SK-N-SH treated with all-trans-retinoic acid at 6 μM for 48 hours (cell line): ENCODE results near the gene ZSCAN5B.

Experiments
- ARNTL ChIP-seq: fragments of 450-650 bp; formaldehyde crosslinking; IDR thresholded peaks from 2 replicates; pipeline ENCODE4 v1.5.0; 2020; ENCODE audit warnings: low read depth, mild to moderate bottlenecking, moderate library complexity, borderline replicate concordance
- CSDC2 ChIP-seq: fragments of 250-450 bp; sonication (Bioruptor Pico); IDR thresholded peaks from 2 replicates; pipeline ENCODE4 v1.5.0; 2020; ENCODE audit warnings: mild to moderate bottlenecking, moderate library complexity
- CSRNP3 ChIP-seq: fragments of 250-450 bp; sonication (Bioruptor Pico); IDR thresholded peaks from 2 replicates; pipeline ENCODE4 v1.5.1; 2021; ENCODE audit warnings: mild to moderate bottlenecking, moderate library complexity
- GLIS3 ChIP-seq: fragments of 250-450 bp; sonication (Bioruptor Pico); IDR thresholded peaks from 2 replicates; pipeline ENCODE4 v1.5.0; 2020; ENCODE audit warnings: mild to moderate bottlenecking, moderate library complexity
- ISL1 ChIP-seq: fragments of 250-450 bp; sonication (Bioruptor Pico); IDR thresholded peaks from 2 replicates; pipeline ENCODE4 v2.1.2; 2022; ENCODE audit warnings: mild to moderate bottlenecking, moderate library complexity
- OSR1 ChIP-seq: fragments of 250-450 bp; sonication (Bioruptor Pico); IDR thresholded peaks from 2 replicates; pipeline ENCODE4 v1.8.0; 2022; ENCODE audit warnings: moderate library complexity, mild to moderate bottlenecking, inconsistent platforms
- PATZ1 ChIP-seq: fragments of 250-450 bp; sonication (Bioruptor Pico); IDR thresholded peaks from 2 replicates; pipeline ENCODE4 v1.8.0; 2020; ENCODE audit warnings: mild to moderate bottlenecking, moderate library complexity, borderline replicate concordance
- POU6F1 ChIP-seq: fragments of 250-450 bp; sonication (Bioruptor Pico); IDR thresholded peaks from 2 replicates; pipeline ENCODE4 v1.8.0; 2021; ENCODE audit warnings: low read depth, mild to moderate bottlenecking, moderate library complexity, borderline replicate concordance
- TOX ChIP-seq: fragments of 250-450 bp; sonication (Bioruptor Pico); IDR thresholded peaks from 2 replicates; pipeline ENCODE4 v1.8.0; 2021; ENCODE audit warnings: mild to moderate bottlenecking, moderate library complexity, borderline replicate concordance
- ZC3H10 ChIP-seq: fragments of 250-450 bp; sonication (Bioruptor Pico); IDR thresholded peaks from 2 replicates; pipeline ENCODE4 v1.5.1; 2021; ENCODE audit warnings: mild to moderate bottlenecking, moderate library complexity
- ZFP3 ChIP-seq: fragments of 250-450 bp; sonication (Bioruptor Pico); IDR thresholded peaks from 2 replicates; pipeline ENCODE4 v1.5.0; 2020; ENCODE audit warnings: mild to moderate bottlenecking, moderate library complexity
- ZFP30 ChIP-seq: fragments of 450-650 bp; formaldehyde crosslinking; IDR thresholded peaks from 2 replicates; pipeline ENCODE4 v1.5.0; 2022; ENCODE audit warnings: mild to moderate bottlenecking, moderate library complexity
- ZNF565 ChIP-seq: fragments of 450-650 bp; formaldehyde crosslinking; conservative IDR thresholded peaks from 2 replicates; pipeline ENCODE4 v1.5.0; 2020; ENCODE audit warnings: low read depth, mild to moderate bottlenecking, moderate library complexity

- TF ChIP-seq ARNTL (CRISPR knock-in tag) (no peak), CSRNP3 (CRISPR knock-in tag) (no peak), CSDC2 (CRISPR knock-in tag) (no peak), ISL1 (CRISPR knock-in tag) (no peak), OSR1 (CRISPR knock-in tag) (no peak), ZC3H10 (CRISPR knock-in tag) (no peak), PATZ1 (CRISPR knock-in tag) (no peak), TOX (no peak), ZNF565 (CRISPR knock-in tag) (no peak), GLIS3 (CRISPR knock-in tag) (no peak), ZFP3 (no peak), POU6F1 (no peak), ZFP30 (CRISPR knock-in tag) (no peak)
Observed at GRCh38 chr19:56177564-56178243, 19.9 kb downstream of the ZSCAN5B start.
